NCI-H446 treated with DMSO at 0.1 percent for 48 hours (cell line): ENCODE data around the gene CYP27C1.
"Not testable (repeated sequence)": the region's sequence is repeated elsewhere in the genome, so short reads cannot be mapped to it uniquely, and the experiment has no call there.

Source experiments
- DNase-seq: peaks from one replicate; lab custom pipeline; 2025; lab: John Stamatoyannopoulos, UW

CYP27C1 gene, protein sequence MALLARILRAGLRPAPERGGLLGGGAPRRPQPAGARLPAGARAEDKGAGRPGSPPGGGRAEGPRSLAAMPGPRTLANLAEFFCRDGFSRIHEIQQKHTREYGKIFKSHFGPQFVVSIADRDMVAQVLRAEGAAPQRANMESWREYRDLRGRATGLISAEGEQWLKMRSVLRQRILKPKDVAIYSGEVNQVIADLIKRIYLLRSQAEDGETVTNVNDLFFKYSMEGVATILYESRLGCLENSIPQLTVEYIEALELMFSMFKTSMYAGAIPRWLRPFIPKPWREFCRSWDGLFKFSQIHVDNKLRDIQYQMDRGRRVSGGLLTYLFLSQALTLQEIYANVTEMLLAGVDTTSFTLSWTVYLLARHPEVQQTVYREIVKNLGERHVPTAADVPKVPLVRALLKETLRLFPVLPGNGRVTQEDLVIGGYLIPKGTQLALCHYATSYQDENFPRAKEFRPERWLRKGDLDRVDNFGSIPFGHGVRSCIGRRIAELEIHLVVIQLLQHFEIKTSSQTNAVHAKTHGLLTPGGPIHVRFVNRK

DNA sequence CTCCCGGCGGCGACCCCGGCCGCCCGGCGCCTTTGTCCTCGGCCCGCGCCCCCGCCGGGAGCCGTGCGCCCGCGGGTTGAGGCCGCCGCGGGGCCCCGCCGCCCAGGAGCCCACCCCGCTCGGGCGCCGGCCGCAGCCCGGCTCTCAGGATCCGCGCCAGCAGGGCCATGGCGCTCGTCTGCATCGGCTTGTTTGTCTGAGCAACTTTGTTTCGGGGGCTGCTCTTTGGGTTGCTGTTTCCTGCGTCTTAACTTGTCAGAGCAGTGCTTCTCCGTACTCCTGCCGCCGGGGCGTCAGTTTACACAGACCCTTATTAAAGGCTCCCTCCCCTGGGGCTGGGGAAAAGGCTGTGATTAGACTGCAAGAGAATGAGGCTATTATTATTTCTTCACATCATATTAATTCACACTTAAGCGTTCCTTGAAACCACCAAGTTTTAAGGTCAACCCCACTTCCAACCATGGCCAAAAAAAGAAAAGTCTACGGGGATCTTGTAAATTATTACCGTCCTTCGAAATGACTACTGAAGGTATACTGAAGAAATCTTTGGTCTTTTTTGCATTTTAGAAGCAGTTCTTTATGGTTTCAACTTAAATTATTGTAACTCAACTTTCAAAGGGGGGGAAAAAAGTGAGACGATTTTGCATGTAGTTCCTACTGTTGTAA lies at the start of gene CYP27C1:
Gene CYP27C1 (minus strand): TSS at position 198 of the 666 bp plus-strand sequence. CDS start 29 bp downstream, at position 169.
- no peak for DNase-seq

DNA sequence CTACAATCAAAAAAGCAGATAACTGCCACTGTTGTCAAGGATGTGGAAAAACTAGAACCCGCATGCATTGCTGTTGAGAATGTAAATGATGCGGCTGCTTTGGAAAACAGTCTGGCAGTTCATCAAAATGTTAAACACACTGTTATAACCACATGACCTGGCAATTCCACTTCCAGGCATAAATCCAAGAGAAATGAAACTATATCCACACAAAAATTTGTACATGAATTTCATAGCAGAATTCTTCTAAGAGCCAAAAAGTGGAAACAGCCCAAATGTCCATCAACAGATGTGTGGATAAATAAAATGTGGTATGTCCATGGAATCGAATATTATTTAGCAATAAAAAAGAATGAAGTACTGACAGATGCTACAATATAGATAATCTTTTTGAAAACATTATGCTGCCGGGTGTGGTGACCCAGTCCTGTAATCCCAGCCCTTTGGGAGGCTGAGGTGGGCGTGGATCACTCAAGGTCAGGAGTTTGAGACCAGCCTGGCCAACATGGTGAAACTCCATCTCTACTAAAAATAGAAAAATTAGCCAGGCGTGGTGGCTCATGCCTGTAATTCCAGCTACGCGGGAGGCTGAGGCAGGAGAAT lies 41.8 kb upstream of the CYP27C1 start:
- peak; percentile 3 for DNase-seq

DNA sequence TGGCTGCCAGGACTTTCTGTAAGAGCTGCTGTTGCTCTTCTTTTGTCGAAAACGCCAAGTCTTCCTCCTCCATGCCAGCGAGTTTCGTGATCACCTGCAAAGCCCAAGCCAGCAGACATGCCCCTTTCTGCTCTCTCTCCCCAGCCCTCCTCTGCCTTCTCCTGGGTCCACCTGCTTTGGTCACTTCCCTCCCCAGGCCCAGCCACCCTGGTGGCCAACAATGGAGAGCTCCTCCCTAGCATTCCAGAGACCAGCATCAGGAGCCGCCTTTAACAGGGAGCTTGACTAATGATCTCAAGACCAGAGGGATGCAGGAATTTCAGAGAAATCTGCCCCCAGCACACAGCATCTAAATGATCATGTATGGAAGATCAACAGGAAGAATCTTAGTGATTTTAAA lies 39.3 kb upstream of the CYP27C1 start:
- no peak for DNase-seq

DNA sequence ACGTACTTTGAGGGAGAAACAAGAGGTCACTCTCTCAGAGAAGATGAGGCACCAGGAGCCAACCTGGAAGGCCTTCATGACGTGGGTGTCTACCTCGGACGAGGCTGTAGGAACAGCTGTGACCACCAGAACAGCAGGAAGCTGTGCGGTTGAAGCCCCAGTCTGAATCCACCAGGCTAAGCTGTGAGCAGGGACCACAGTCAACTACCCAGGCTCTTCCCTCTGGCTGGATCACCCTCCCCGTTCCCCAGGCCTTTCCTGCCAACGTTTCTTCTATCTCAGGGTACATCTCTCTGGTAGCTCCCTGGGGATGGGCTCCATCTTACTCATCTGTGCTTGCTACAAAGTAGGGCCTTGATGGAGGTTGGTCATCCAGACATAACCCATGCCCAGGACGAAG lies 36.8 kb upstream of the CYP27C1 start:
- no peak for DNase-seq

GRCh38 chr2:127256381-127256780 lies 36.3 kb upstream of the CYP27C1 start:
- DNase-seq, result no peak

DNA sequence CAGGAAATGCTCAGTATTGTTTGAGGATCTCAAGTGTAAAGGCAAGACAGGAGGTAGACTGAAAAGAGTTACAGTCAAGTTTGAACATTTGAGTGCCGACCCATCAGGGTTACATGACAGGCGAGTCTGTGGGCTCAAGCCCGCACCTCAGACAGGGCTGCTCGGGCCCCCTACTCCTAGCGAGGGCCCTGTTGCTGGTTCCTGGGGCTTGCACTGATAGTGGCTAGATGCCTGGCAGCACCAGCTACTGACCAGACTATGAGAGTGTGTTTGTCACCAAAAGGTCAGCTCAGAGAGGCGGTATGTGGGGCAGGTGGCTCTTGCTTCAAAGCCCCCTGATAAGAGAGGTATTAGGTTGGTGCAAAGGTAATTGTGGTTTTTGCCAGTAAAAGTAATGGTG lies 35.6 kb upstream of the CYP27C1 start:
- DNase-seq, result no peak

GRCh38 chr2:127255146-127255545 lies 35.0 kb upstream of the CYP27C1 start:
- DNase-seq, result no peak

- no peak for DNase-seq
These were observed 34.4 kb upstream of the CYP27C1 start for GRCh38 chr2:127254386-127254981.

GRCh38 chr2:127241184-127241583 lies 21.1 kb upstream of the CYP27C1 start:
- not testable (repeated sequence) for DNase-seq

- DNase-seq, result no peak
These were observed 19.3 kb upstream of the CYP27C1 start for GRCh38 chr2:127239395-127239794.

GRCh38 chr2:127237768-127238167 lies 17.7 kb upstream of the CYP27C1 start:
- DNase-seq, result not testable (repeated sequence)

- no peak for DNase-seq
These were observed 15.1 kb upstream of the CYP27C1 start for GRCh38 chr2:127235082-127235702.

DNA sequence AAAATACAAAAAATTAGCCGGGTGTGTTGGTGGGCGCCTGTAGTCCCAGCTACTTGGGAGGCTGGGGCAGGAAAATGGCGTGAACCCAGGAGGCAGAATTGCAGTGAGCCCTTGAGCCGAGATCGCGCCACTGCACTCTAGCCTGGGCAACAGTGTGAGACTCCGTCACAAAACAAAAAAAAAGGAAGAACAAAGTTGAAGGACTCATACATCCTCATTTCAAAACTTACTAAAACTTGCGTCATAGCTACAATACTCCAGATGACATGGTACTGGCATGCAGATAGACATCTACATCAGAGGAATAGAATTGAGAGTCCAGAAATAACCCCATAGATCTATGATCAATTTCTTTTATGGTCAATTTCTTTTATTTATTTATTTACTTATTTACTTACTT lies 13.6 kb upstream of the CYP27C1 start:
- no peak for DNase-seq

GRCh38 chr2:127231130-127231865 lies 11.2 kb upstream of the CYP27C1 start:
- DNase-seq, result no peak

DNA sequence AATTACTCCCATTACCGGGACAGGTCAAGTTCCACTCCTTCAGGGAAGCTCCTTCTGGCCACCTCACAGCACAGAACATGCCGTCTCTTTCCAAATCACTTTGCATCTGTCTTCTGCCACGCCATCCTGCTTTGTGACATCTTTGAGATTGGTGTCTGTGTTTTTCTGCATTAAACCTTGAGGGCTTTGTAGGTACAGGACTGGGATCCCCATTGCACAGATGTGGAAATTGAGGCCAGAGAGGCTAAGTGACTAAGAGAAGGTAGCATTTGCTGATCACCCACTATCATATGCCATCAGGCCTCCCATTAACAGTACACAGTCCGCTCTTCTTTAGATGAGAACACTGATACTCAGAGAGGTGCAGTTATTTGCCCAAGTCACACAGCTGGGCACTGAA lies 9.5 kb upstream of the CYP27C1 start:
- no peak for DNase-seq

DNA sequence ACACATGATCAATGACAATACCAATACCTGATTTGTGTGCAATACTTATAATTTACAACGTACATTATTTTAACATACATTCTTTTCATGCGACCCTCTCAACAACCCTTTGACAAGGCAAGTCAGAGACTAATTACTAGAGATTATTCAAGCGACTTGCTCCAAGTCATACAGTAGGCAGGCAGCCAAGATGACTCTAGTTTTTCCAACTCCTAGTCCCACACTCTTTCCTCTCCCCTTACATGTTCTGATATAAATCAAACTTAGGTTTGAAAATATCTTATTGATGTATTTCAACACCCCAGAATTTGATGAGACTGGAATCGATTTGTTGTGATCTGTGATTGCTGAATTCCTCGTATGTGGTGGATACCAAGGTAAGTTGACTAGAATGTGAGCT lies 8.0 kb upstream of the CYP27C1 start:
- DNase-seq, result peak; percentile 5

DNA sequence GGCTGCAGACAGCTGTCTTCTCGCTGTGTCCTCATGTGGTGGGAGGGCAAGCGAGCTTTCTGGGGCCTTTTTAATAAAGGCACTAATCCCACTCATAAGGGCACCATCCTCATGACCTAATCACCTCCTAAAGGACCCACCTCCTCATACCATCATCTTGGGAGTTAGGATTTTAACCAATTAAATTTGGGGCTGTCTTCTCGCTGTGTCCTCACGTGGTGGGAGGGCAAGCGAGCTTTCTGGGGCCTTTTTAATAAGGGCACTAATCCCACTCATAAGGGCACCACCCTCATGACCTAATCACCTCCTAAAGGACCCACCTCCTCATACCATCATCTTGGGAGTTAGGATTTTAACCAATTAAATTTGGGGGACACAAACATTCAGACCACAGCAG lies 7.2 kb upstream of the CYP27C1 start:
- not testable (repeated sequence) for DNase-seq

DNA sequence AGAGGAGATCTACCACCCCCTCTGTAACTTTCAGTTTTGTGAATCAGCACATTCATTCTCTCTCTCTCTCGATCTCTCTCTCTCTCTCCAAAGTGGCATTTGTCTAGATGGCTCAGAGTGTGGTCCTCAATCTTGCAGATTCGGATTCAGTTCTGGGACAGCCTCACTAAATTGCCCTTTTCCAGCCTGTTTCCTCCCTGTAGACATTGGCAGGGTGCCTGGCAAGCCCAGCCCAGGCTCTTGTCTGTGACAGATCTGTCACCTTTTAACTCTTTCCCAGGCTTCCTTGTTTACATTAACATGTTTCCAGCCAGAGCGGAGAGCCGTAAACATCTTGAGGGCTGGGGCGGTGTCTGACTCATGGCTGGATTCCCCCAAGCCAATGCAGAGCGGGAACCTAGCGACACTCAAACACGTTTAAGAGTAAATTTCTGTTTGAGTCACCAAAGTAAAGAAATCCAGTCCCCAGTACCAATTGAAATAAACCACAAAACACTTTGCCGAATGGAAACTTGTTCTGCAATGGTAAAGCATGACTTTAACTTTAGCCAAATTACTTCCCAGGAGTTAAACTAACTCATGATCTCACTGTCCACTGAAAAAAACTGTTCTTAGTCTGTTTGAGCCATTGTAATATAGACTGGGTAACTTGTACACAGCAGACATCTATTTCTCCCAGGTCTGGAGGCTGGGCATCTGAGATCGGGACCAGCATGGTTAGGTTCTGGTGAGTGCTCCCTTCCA lies 6.6 kb upstream of the CYP27C1 start:
- no peak for DNase-seq

DNA sequence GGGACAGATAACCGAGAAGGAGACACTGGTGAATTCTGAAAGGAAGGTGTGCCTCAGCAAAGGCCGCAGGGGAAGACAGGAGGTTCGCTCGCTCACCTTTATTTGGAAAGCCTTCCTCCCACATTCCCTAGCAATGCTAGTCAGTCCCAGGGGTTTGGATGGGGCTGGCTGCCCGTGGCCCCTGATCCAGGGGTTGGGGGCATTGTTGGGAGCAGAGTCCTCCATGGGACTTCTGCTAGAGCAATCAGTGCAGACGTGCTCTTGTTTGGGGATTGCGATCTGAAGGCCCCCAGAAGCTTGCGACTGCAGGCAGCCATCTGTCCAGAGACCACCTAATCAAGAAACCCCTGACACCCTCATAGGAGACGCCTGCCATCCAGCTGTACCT lies 6.0 kb upstream of the CYP27C1 start:
- no peak for DNase-seq

- DNase-seq, result no peak
These were observed 5.3 kb upstream of the CYP27C1 start for GRCh38 chr2:127225186-127225960.
